CD4-positive, CD25-positive, alpha-beta regulatory T cell (primary cell): ENCODE measurements around the gene ZNF558. TPM values are rescaled to one million over a fixed set of nuclear protein-coding genes. Genes with fewer than 3 reads are reported as not detected.
"Not testable (repeated sequence)": the region's sequence is repeated elsewhere in the genome, so short reads cannot be mapped to it uniquely, and the experiment has no call there.

ENCODE experiments used
- ATAC-seq, 2 donors: fragments of 150-1000 bp; cut with Tn5 transposase; one replicate each; pipeline ENCODE4 v1.10.0; 2021; ENCODE audit warnings: low read depth in 2 of 2, moderate number of reproducible peaks in 2 of 2, moderate library complexity in 1 of 2
- DNase-seq, 3 donors: peaks; one replicate each; pipeline versions ENCODE4 v3.0.0 to v3.0.0-alpha.2; 2012 to 2022; ENCODE audit warnings: mixed read lengths in 1 of 3
- H3K27ac ChIP-seq: one replicate; pipeline ENCODE4 v1.7.0; 2013; ENCODE audit warnings: mild to moderate bottlenecking, low read length; ENCODE audit not compliant: insufficient read depth, poor library complexity, severe bottlenecking
- H3K27me3 ChIP-seq: one replicate; pipeline ENCODE4 v1.7.0; 2013; ENCODE audit warnings: low read length; ENCODE audit not compliant: control insufficient read depth, insufficient read depth
- H3K36me3 ChIP-seq: one replicate; pipeline ENCODE4 v1.7.0; 2013; ENCODE audit warnings: mild to moderate bottlenecking, low read length, moderate library complexity; ENCODE audit not compliant: control insufficient read depth, insufficient read depth
- H3K4me1 ChIP-seq: 2 replicates; pipeline ENCODE4 v1.7.0; 2013; ENCODE audit warnings: mild to moderate bottlenecking, low read length; ENCODE audit not compliant: insufficient read depth, control insufficient read depth, poor library complexity, severe bottlenecking
- H3K4me3 ChIP-seq: one replicate; pipeline ENCODE4 v1.7.0; 2013; ENCODE audit warnings: low read depth, mild to moderate bottlenecking, low read length, moderate library complexity
- H3K9me3 ChIP-seq, 2 experiments: 1 replicate in 1 of 2; 2 replicates in 1 of 2; pipeline ENCODE4 v1.7.0; 2013; ENCODE audit warnings: low read length in 2 of 2, mild to moderate bottlenecking in 1 of 2, moderate library complexity in 1 of 2; ENCODE audit not compliant: control insufficient read depth in 2 of 2
- H3K27ac Mint-ChIP-seq, 3 donors: one replicate each; pipeline ENCODE4 v1.8.0; 2020 to 2022; ENCODE audit warnings: mild to moderate bottlenecking in 3 of 3, mixed read lengths in 3 of 3, moderate library complexity in 2 of 3
- H3K27me3 Mint-ChIP-seq: one replicate; pipeline ENCODE4 v1.8.0; 2022; ENCODE audit warnings: mild to moderate bottlenecking, mixed read lengths
- H3K36me3 Mint-ChIP-seq: one replicate; pipeline ENCODE4 v1.8.0; 2020; ENCODE audit warnings: mixed read lengths
- H3K4me1 Mint-ChIP-seq, 4 donors: one replicate each; pipeline ENCODE4 v1.8.0; 2020 to 2022; ENCODE audit warnings: mixed read lengths in 4 of 4, mild to moderate bottlenecking in 1 of 4
- H3K4me3 Mint-ChIP-seq, 4 donors: one replicate each; pipeline ENCODE4 v1.8.0; 2020 to 2022; ENCODE audit warnings: mild to moderate bottlenecking in 4 of 4, mixed read lengths in 4 of 4, moderate library complexity in 3 of 4
- H3K9me3 Mint-ChIP-seq, 7 donors: one replicate each; pipeline ENCODE4 v1.8.0; 2020 to 2022; ENCODE audit warnings: mixed read lengths in 7 of 7, mild to moderate bottlenecking in 3 of 7, moderate library complexity in 2 of 7
- polyA plus RNA-seq, 4 donors: library from polyadenylated mRNA; unstranded; fragments of 300-500 nt; fragmentation: Illumina TruSeq; gene quantifications; one replicate each; pipeline ENCODE4 v1.2.3, GENCODE V29; 2021
- total RNA-seq: library from RNA; stranded (reverse); gene quantifications from one replicate; pipeline ENCODE4 v1.2.3, GENCODE V29; 2022

The ZNF558 gene
- total and polyA plus RNA-seq, 5 donors from 2014 or later = 6.1 to 22.9 (median 6.7) TPM

DNA sequence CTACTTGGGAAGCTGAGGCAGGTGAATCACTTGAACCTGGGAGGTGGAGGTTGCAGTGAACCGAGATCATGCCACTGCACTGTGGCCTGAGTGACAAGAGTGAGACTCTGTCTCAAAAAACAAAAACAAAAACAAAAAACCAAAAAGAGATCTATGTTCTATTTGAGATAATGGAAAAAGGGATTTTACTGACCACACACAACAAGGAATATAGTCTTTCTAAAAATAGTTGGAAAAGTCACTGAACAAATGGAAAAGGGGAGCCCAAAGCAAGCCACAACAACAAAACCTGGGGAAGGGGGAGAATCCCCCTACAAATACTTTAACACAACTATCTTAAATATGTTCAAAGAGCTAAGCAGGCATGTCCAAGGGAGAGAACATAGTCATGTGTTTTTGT is 37.3 kb downstream of the ZNF558 start:
- Mint-ChIP-seq H3K4me3 (no peak overlapping the region), H3K4me1 (no peaks in the 10 kb centered on the region)
- ATAC-seq = no peak

DNA sequence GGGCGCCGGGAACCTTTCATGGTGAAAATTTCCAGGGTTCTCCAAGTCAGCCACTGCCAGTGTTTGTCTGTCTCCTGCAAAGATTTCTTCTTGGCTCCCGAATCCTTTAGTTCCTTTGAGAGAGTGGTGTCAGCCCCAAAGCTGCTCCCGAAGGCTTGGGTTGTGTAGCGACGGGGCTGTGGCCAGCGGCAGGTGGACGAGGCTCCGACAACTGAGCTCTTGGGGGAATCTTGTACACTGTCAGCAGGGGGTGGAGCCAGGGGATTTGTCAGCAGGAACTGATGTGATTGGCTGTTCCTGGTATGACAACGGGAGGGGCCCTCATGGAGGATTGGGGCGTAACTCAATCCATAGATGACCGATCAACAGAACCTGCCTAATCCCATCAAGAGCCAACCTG is 58.5 kb downstream of the ZNF558 start:
- not testable (repeated sequence) for H3K36me3 Mint-ChIP-seq, H3K4me1 Mint-ChIP-seq, ATAC-seq, H3K27me3 Mint-ChIP-seq, H3K36me3 ChIP-seq, H3K27ac ChIP-seq, H3K4me1 ChIP-seq, H3K4me3 Mint-ChIP-seq, H3K9me3 Mint-ChIP-seq, H3K4me3 ChIP-seq, H3K9me3 ChIP-seq, H3K27ac Mint-ChIP-seq, DNase-seq, H3K27me3 ChIP-seq

More for the DNA sequence above, 37.3 kb downstream of the ZNF558 start:
- H3K4me1 ChIP-seq = no peaks in the 10 kb centered on the region
- no peak overlapping the region for H3K27ac ChIP-seq
- Mint-ChIP-seq H3K27me3 (no peaks in the 10 kb centered on the region), H3K27ac (no peak overlapping the region), H3K36me3 (no peaks in the 10 kb centered on the region), H3K9me3 (peaks cover 0 to 18% (median 6%) of the 10 kb centered on the region in 7 donors)
- H3K36me3 ChIP-seq = no peaks in the 10 kb centered on the region
- H3K27me3 ChIP-seq = no peaks in the 10 kb centered on the region
- DNase-seq = no peak
- H3K9me3 ChIP-seq = peaks cover 6 to 15% of the 10 kb centered on the region in 2 experiments
- H3K4me3 ChIP-seq = no peak overlapping the region

DNA sequence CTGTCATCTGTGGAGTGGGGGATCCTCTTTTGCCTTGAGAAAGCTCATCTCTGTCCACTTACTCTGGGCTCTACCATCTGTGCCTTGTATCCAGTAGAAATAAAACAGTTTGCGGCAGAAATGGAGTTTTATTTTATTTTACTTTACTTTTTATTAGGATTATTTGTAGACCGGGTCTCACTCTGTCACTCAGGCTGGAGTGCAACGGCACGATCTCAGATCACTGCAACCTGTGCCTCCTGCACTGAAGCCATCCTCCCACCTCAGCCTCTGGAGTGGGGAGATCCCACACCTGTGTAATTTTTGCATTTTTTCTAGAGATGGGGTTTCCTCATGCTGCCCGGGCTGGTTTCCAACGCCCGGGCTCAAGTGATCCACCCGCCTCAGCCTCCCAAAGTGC is 62.8 kb downstream of the ZNF558 start:
- not testable (repeated sequence) for H3K4me3 ChIP-seq, DNase-seq, H3K9me3 ChIP-seq, H3K4me3 Mint-ChIP-seq, H3K27ac Mint-ChIP-seq, H3K9me3 Mint-ChIP-seq, H3K27ac ChIP-seq, ATAC-seq, H3K27me3 Mint-ChIP-seq, H3K36me3 Mint-ChIP-seq, H3K27me3 ChIP-seq, H3K4me1 Mint-ChIP-seq, H3K36me3 ChIP-seq, H3K4me1 ChIP-seq

DNA sequence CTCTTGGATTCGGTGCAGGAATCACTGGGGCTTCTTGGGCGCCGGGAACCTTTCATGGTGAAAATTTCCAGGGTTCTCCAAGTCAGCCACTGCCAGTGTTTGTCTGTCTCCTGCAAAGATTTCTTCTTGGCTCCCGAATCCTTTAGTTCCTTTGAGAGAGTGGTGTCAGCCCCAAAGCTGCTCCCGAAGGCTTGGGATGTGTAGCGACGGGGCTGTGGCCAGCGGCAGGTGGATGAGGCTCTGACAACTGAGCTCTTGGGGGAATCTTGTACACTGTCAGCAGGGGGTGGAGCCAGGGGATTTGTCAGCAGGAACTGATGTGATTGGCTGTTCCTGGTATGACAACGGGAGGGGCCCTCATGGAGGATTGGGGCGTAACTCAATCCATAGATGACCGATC is 64.8 kb downstream of the ZNF558 start:
- H3K27ac ChIP-seq, H3K27me3 Mint-ChIP-seq, H3K27me3 ChIP-seq, ATAC-seq, H3K4me1 ChIP-seq, H3K36me3 ChIP-seq, H3K9me3 Mint-ChIP-seq, H3K27ac Mint-ChIP-seq, DNase-seq, H3K9me3 ChIP-seq, H3K4me1 Mint-ChIP-seq, H3K4me3 ChIP-seq, H3K4me3 Mint-ChIP-seq, H3K36me3 Mint-ChIP-seq: not testable (repeated sequence)

Other genes with a start within 250 kb of the ZNF558 start
- 17.9 TPM for gene ADAMTS10, start 221.6 kb downstream of the ZNF558 start, total RNA-seq
- gene ADAMTS10, start 221.6 kb downstream of the ZNF558 start, polyA plus RNA-seq = 1 to 10 TPM in 1 of 4 donors, under 1 TPM in 3; 0.42 to 1.2 (median 0.52) TPM
- gene NFILZ, start 201.7 kb downstream of the ZNF558 start, total RNA-seq = not detected
- gene NFILZ, start 201.7 kb downstream of the ZNF558 start, polyA plus RNA-seq = not detected
- not detected for gene ACTL9, start 133.5 kb downstream of the ZNF558 start, total RNA-seq
- not detected for gene ACTL9, start 133.5 kb downstream of the ZNF558 start, polyA plus RNA-seq
- not detected for gene OR2Z1, start 110.7 kb downstream of the ZNF558 start, total RNA-seq
- not detected for gene OR2Z1, start 110.7 kb downstream of the ZNF558 start, polyA plus RNA-seq
- not detected for gene MBD3L1, start 73 bp upstream of the ZNF558 start, total RNA-seq
- gene MBD3L1, start 73 bp upstream of the ZNF558 start, polyA plus RNA-seq = not detected
- gene MUC16, start 178.1 kb upstream of the ZNF558 start, total RNA-seq = 0.07 TPM
- gene MUC16, start 178.1 kb upstream of the ZNF558 start, polyA plus RNA-seq = not detected